HUES64 (cell line): ENCODE measurements around the gene CCT7.

Source experiments
- H3K27ac ChIP-seq: 2 replicates; pipeline ENCODE4 v1.7.0; 2013; ENCODE audit warnings: low read depth, low read length, inconsistent platforms
- H3K27me3 ChIP-seq: 2 replicates; pipeline ENCODE4 v1.6.1; 2013; ENCODE audit warnings: mild to moderate bottlenecking, low read length; ENCODE audit not compliant: insufficient read depth
- H3K36me3 ChIP-seq: 2 replicates; pipeline ENCODE4 v1.6.1; 2013; ENCODE audit warnings: mild to moderate bottlenecking, low read length; ENCODE audit not compliant: insufficient read depth
- H3K4me1 ChIP-seq: 2 replicates; pipeline ENCODE4 v1.6.1; 2013; ENCODE audit warnings: mild to moderate bottlenecking, low read length, moderate library complexity; ENCODE audit not compliant: insufficient read depth
- H3K4me3 ChIP-seq: 2 replicates; pipeline ENCODE4 v1.5.1; 2013; ENCODE audit warnings: mild to moderate bottlenecking, low read length, moderate library complexity
- H3K9ac ChIP-seq: 2 replicates; pipeline ENCODE4 v1.6.1; 2013; ENCODE audit warnings: mild to moderate bottlenecking, low read depth, low read length
- H3K9me3 ChIP-seq: 2 replicates; pipeline ENCODE4 v1.6.1; 2013; ENCODE audit warnings: low read depth, low read length; ENCODE audit not compliant: insufficient read depth
- WGBS: fragments of 150-250, 120-280 bp; methylation state at CpG from one replicate; pipeline ENCODE4 v1.1.7; 2013; ENCODE audit warnings: missing lambda C conversion rate; 5-methylcytosine and 5-hydroxymethylcytosine counted together

The CCT7 gene

GRCh38 chr2:73272270-73272669 lies 38.2 kb downstream of the CCT7 start:
- Histone ChIP-seq H3K27me3 (peaks cover 43% of the 10 kb centered on the region), H3K27ac (no peak overlapping the region), H3K4me1 (no peaks in the 10 kb centered on the region), H3K36me3 (0 out of 2 replicates have a peak, but pooled peaks cover 1% of the 10 kb centered on the region), H3K9ac (no peak overlapping the region), H3K4me3 (no peak overlapping the region), H3K9me3 (no peaks in the 10 kb centered on the region)
- 80% methylated on average over 1 of the region's 1 CpG for WGBS

- Histone ChIP-seq H3K4me1 (peaks cover 5% of the 10 kb centered on the region; the same call in 1 of the 2 replicates), H3K27ac (no peak overlapping the region), H3K9ac (no peak overlapping the region), H3K9me3 (no peaks in the 10 kb centered on the region), H3K36me3 (peaks cover 4% of the 10 kb centered on the region; the same call in 1 of the 2 replicates), H3K27me3 (peaks cover 4% of the 10 kb centered on the region), H3K4me3 (no peak overlapping the region)
- WGBS = 57% methylated on average over 9 of the region's 9 CpGs
Measured at GRCh38 chr2:73279852-73280251, 45.7 kb downstream of the CCT7 start.

- Histone ChIP-seq H3K27me3 (peaks cover 18% of the 10 kb centered on the region), H3K4me3 (no peak overlapping the region), H3K27ac (no peak overlapping the region), H3K4me1 (peaks cover 5% of the 10 kb centered on the region; the same call in 1 of the 2 replicates), H3K9me3 (no peaks in the 10 kb centered on the region), H3K36me3 (peaks cover 4% of the 10 kb centered on the region; the same call in 1 of the 2 replicates), H3K9ac (no peak overlapping the region)
Measured at GRCh38 chr2:73281244-73281643, 47.1 kb downstream of the CCT7 start.

GRCh38 chr2:73282924-73283544 lies 48.9 kb downstream of the CCT7 start:
- Histone ChIP-seq H3K36me3 (no peaks in the 10 kb centered on the region; the same call in 1 of the 2 replicates), H3K9ac (peak overlapping the region; percentile 65; the same call in 1 of the 2 replicates), H3K9me3 (no peaks in the 10 kb centered on the region), H3K27me3 (peaks cover 36% of the 10 kb centered on the region), H3K4me3 (peak overlapping the region; percentile 81), H3K27ac (no peak overlapping the region), H3K4me1 (peaks cover 5% of the 10 kb centered on the region; the same call in 1 of the 2 replicates)
- WGBS = 60% methylated on average over 4 of the region's 5 CpGs

DNA sequence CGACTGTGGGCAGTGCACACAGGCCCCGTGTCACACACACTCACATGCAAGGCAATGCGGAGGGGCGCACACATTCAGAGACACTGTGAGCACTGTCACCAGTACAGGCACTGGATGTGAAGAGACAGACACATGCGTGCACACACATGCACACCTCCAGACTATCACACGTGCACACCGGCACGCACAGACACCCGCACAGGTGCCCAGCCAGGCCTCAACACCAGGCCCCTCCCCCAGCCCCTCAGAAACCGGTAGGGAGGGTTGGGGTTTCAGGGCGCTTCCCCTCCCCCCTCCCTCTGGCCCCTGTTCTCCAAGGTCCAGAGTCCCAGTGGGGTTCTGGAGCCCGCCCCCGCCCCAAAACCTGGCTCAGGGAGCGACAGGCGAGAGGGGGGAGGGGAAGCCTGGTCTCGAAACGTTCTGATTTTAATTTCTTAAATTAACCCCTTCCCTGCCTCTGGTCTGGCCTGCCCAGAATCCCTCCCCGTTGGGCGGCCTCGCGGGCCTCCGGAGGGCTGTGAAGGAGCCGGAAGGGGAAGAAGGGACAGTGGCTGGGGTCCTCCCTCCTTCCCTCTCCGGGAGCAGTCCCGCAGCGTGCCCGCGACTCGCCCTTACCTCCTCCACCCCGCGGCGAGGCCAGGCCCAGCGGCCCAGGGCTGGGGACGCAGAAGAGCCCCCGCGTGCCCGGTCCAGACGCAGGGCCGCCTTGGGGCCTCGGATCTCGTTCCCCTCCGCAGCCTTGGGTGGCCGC lies 49.6 kb downstream of the CCT7 start:
- no peak overlapping the region for H3K27ac ChIP-seq
- H3K27me3 ChIP-seq = peaks cover 43% of the 10 kb centered on the region
- H3K36me3 ChIP-seq = no peaks in the 10 kb centered on the region; the same call in 1 of the 2 replicates
- H3K4me1 ChIP-seq = peaks cover 5% of the 10 kb centered on the region; the same call in 1 of the 2 replicates
- 8% methylated on average over 38 of the region's 43 CpGs for WGBS
- H3K9me3 ChIP-seq = no peaks in the 10 kb centered on the region
- H3K9ac ChIP-seq = peak overlapping the region; percentile 65
- peak overlapping the region; percentile 81 for H3K4me3 ChIP-seq

- H3K27ac ChIP-seq = no peak within 1 kb of the TSS
- no peaks in the 10 kb centered on the region for H3K9me3 ChIP-seq
- WGBS = 1% methylated on average over 69 of the region's 69 CpGs
- peak within 1 kb of the TSS; percentile 65 for H3K9ac ChIP-seq
- H3K4me1 ChIP-seq = peaks cover 5% of the 10 kb centered on the region; the same call in 1 of the 2 replicates
- H3K4me3 ChIP-seq = peak within 1 kb of the TSS; percentile 81
- H3K27me3 ChIP-seq = peaks cover 51% of the 10 kb centered on the region
- no peaks in the 10 kb centered on the region; the same call in 1 of the 2 replicates for H3K36me3 ChIP-seq
Measured at GRCh38 chr2:73284296-73285158, 50.4 kb downstream of the CCT7 start, which contains the start of gene FBXO41. Gene FBXO41 (minus strand): TSS chr2:73284478. CDS start chr2:73269630, 14,848 bp downstream.

DNA sequence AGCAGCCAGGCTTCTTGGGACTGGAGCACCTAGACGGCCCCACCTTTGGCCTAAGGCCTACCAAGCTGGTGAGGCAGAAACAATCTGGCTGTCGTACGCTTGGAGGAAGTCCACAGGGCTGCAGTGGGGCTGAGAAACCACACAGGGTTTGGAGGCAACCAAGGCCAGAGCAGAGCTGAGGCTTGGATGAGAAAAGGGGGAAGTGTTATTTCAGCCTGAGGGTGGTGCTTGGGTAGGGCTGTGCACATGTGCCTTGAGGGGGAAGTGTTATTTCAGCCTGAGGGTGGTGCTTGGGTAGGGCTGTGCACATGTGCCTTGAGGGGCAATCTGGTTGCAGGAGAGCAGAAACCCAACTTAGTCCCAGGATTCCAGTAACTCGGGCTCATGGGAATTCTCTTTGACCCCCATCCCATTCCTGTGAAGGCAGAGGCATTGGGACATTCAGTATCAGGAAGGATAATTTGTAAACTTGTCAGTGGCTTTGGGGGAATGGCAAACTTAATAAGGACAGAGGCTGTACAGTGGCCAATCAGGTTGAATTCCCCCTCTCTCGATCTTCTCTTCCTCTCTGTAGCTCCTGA lies 51.1 kb downstream of the CCT7 start:
- H3K27ac ChIP-seq = no peak overlapping the region
- no peaks in the 10 kb centered on the region for H3K9me3 ChIP-seq
- H3K4me3 ChIP-seq = peak overlapping the region; percentile 81
- no peak overlapping the region; the same call in 1 of the 2 replicates for H3K9ac ChIP-seq
- 63% methylated on average over 5 of the region's 5 CpGs for WGBS
- no peaks in the 10 kb centered on the region; the same call in 1 of the 2 replicates for H3K36me3 ChIP-seq
- peaks cover 6% of the 10 kb centered on the region; the same call in 1 of the 2 replicates for H3K4me1 ChIP-seq
- H3K27me3 ChIP-seq = peaks cover 58% of the 10 kb centered on the region

DNA sequence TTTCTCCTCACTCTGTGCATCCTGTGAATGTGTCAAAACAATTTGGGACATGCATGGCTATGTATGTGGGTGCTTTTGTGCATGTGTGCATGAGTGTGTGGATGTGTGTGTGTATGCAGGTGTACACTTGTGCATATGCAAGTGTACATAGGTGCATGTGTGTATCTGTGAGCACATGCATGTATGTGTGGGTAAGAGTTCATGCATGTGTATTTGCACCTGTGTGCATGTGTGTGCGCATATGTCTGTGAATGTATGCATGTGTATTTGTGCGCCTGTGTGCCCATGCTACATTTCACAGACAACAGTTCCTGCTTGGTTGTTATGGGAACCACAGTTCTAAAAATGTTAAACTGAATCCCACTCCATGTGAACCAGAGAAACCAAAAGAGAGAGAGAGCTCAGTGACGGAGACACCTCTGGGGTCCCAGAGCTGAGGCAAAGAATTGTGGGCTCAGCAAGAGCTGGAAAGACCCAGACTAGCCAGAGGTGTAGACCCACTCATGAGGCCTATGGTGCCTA lies 52.1 kb downstream of the CCT7 start:
- no peaks in the 10 kb centered on the region for H3K9me3 ChIP-seq
- peaks cover 67% of the 10 kb centered on the region for H3K27me3 ChIP-seq
- H3K4me3 ChIP-seq = no peak overlapping the region
- H3K4me1 ChIP-seq = peaks cover 6% of the 10 kb centered on the region; the same call in 1 of the 2 replicates
- no peak overlapping the region for H3K9ac ChIP-seq
- H3K36me3 ChIP-seq = no peaks in the 10 kb centered on the region
- WGBS = 90% methylated on average over 3 of the region's 3 CpGs
- H3K27ac ChIP-seq = no peak overlapping the region

GRCh38 chr2:73289304-73289703 lies 55.2 kb downstream of the CCT7 start:
- Histone ChIP-seq H3K9ac (no peak overlapping the region), H3K4me3 (no peak overlapping the region), H3K27ac (no peak overlapping the region), H3K36me3 (no peaks in the 10 kb centered on the region), H3K27me3 (peaks cover 98% of the 10 kb centered on the region), H3K4me1 (peaks cover 2% of the 10 kb centered on the region; the same call in 1 of the 2 replicates), H3K9me3 (no peaks in the 10 kb centered on the region)

DNA sequence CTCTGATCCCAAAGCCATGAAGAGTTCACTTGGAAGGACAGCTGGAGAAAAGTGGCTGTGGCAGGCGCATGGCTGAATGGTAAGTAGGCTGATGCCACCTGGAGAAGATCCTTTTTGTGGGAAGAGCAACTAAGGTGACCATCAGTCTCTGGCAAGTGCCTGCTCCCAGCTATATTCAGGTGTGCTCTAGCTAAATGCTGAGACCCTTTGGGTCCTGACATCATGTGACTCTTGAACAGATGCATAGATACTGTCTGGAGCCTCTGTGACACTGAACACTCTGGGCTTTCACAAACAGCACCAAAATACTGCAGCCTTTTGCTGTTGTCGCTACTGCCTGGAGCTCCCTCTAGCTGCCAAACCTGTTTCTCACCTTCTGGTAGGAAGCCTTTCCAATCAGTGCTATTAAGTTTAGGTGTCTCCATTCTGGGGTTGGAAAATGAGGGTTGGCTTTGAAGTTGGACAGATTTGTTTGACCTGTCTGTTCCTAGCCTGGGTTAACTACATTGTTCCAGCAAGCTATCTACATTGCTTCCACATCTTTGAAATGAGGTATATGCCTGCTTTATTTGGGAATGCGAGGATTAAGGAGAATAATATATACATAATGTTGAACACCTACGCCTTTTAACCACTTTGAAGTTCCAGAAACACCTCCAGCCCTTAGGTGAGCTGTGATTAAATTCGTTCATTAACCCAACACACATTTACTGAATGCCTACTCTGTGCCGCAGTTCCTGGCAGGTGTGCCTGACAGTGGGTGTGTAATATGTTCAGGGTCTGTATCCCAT lies 56.1 kb downstream of the CCT7 start:
- H3K9me3 ChIP-seq = no peaks in the 10 kb centered on the region
- no peaks in the 10 kb centered on the region for H3K36me3 ChIP-seq
- no peak overlapping the region for H3K4me3 ChIP-seq
- no peak overlapping the region for H3K27ac ChIP-seq
- peaks cover 2% of the 10 kb centered on the region; the same call in 1 of the 2 replicates for H3K4me1 ChIP-seq
- peaks cover 100% of the 10 kb centered on the region for H3K27me3 ChIP-seq
- WGBS = 58% methylated on average over 5 of the region's 6 CpGs
- H3K9ac ChIP-seq = no peak overlapping the region
